IPS DF 19.7 (cell line): ENCODE data around the gene DDIAS.
"Not testable (repeated sequence)": the region's sequence is repeated elsewhere in the genome, so short reads cannot be mapped to it uniquely, and the experiment has no call there.

Source experiments
- DNase-seq: peaks from one replicate; pipeline ENCODE4 v3.0.0-alpha.2; 2013; ENCODE audit warnings: low read depth, low spot score

DDIAS gene

GRCh38 chr11:82901165-82901921 lies at the start of gene DDIAS:
Gene DDIAS, plus strand, starts transcription at chr11:82901736. Its CDS starts 13,003 bp downstream, at chr11:82914739.
- peak; percentile 96 for DNase-seq

GRCh38 chr11:82854242-82854641 lies 47.3 kb upstream of the DDIAS start:
- no peak for DNase-seq

- DNase-seq, result not testable (repeated sequence)
Observed at GRCh38 chr11:82854916-82855315, 46.6 kb upstream of the DDIAS start.

- no peak for DNase-seq
Observed at GRCh38 chr11:82855616-82856015, 45.9 kb upstream of the DDIAS start.

- no peak for DNase-seq
Observed at GRCh38 chr11:82857145-82857544, 44.4 kb upstream of the DDIAS start.

- DNase-seq, result no peak
Observed at GRCh38 chr11:82858133-82858532, 43.4 kb upstream of the DDIAS start.

- no peak for DNase-seq
Observed at GRCh38 chr11:82858556-82859091, 42.9 kb upstream of the DDIAS start.

GRCh38 chr11:82859750-82860149 lies 41.8 kb upstream of the DDIAS start:
- no peak for DNase-seq

GRCh38 chr11:82862379-82862778 lies 39.2 kb upstream of the DDIAS start:
- no peak for DNase-seq

- DNase-seq, result no peak
Observed at GRCh38 chr11:82863209-82863608, 38.3 kb upstream of the DDIAS start.

- DNase-seq, result no peak
Observed at GRCh38 chr11:82864268-82864667, 37.3 kb upstream of the DDIAS start.

GRCh38 chr11:82865841-82866240 lies 35.7 kb upstream of the DDIAS start:
- DNase-seq, result no peak

GRCh38 chr11:82867495-82868082 lies 33.9 kb upstream of the DDIAS start:
- DNase-seq, result peak; percentile 69

GRCh38 chr11:82869657-82870056 lies 31.9 kb upstream of the DDIAS start:
- no peak for DNase-seq

- no peak for DNase-seq
Observed at GRCh38 chr11:82871646-82872045, 29.9 kb upstream of the DDIAS start.

GRCh38 chr11:82872377-82873150 lies 29.0 kb upstream of the DDIAS start:
- no peak for DNase-seq

GRCh38 chr11:82873919-82874333 lies 27.6 kb upstream of the DDIAS start:
- DNase-seq, result no peak

- DNase-seq, result no peak
Observed at GRCh38 chr11:82874646-82875523, 26.7 kb upstream of the DDIAS start.

GRCh38 chr11:82883853-82884252 lies 17.7 kb upstream of the DDIAS start:
- DNase-seq, result no peak

- DNase-seq, result no peak
Observed at GRCh38 chr11:82889133-82890001, 12.2 kb upstream of the DDIAS start.
